Neural progenitor cell (in vitro differentiated cells): ENCODE results near the gene TNNI3K. TPM values are rescaled to one million over a fixed set of nuclear protein-coding genes. Genes with fewer than 3 reads are reported as not detected.

Source experiments
- DNase-seq: peaks from one replicate; pipeline ENCODE4 v3.0.0-alpha.2; 2016; ENCODE audit warnings: low spot score
- H2AFZ ChIP-seq: fragments of 200-600 bp; sonication (generic); replicated peaks from 2 replicates; pipeline ENCODE4 v1.6.1; 2016; ENCODE audit warnings: antibody characterized with exemption
- H3F3A ChIP-seq: fragments of 200-600 bp; sonication (generic); 2 replicates; pipeline ENCODE4 v1.6.1; 2016; ENCODE audit warnings: antibody characterized with exemption, low read depth
- H3K27ac ChIP-seq: fragments of 200-600 bp; sonication (generic); 2 replicates; pipeline ENCODE4 v1.5.1; 2016; ENCODE audit warnings: mild to moderate bottlenecking
- H3K27me3 ChIP-seq: fragments of 200-600 bp; sonication (generic); 2 replicates; pipeline ENCODE4 v1.6.1; 2016; ENCODE audit warnings: mild to moderate bottlenecking, moderate library complexity
- H3K36me3 ChIP-seq: fragments of 200-600 bp; sonication (generic); 2 replicates; pipeline ENCODE4 v1.5.1; 2016
- H3K4me1 ChIP-seq: fragments of 200-600 bp; sonication (generic); 2 replicates; pipeline ENCODE4 v1.6.1; 2016; ENCODE audit warnings: mixed run types
- H3K4me2 ChIP-seq: fragments of 200-600 bp; sonication (generic); 2 replicates; pipeline ENCODE4 v1.6.1; 2016
- H3K4me3 ChIP-seq: fragments of 200-600 bp; sonication (generic); 2 replicates; pipeline ENCODE4 v1.5.1; 2016
- H3K79me2 ChIP-seq: fragments of 200-600 bp; sonication (generic); 2 replicates; pipeline ENCODE4 v1.6.1; 2016; ENCODE audit warnings: low read depth
- H3K9ac ChIP-seq: fragments of 200-600 bp; sonication (generic); 2 replicates; pipeline ENCODE4 v1.6.1; 2016
- H3K9me3 ChIP-seq: fragments of 200-600 bp; sonication (generic); 2 replicates; pipeline ENCODE4 v1.5.1; 2016; ENCODE audit warnings: low read depth
- H4K20me1 ChIP-seq: fragments of 200-600 bp; sonication (generic); 2 replicates; pipeline ENCODE4 v1.6.1; 2016; ENCODE audit warnings: low read depth
- H3K27ac Mint-ChIP-seq: 3 replicates; pipeline ENCODE4 v1.8.0; 2021; ENCODE audit warnings: mixed read lengths
- H3K27me3 Mint-ChIP-seq: 2 replicates; pipeline ENCODE4 v1.8.0; 2022; ENCODE audit warnings: low read depth, mild to moderate bottlenecking, inconsistent platforms, moderate library complexity, mixed read lengths; ENCODE audit not compliant: insufficient read depth
- H3K36me3 Mint-ChIP-seq: 3 replicates; pipeline ENCODE4 v1.8.0; 2021; ENCODE audit warnings: mixed read lengths
- H3K4me1 Mint-ChIP-seq: 3 replicates; pipeline ENCODE4 v1.8.0; 2021; ENCODE audit warnings: mixed read lengths
- H3K4me3 Mint-ChIP-seq: 3 replicates; pipeline ENCODE4 v1.8.0; 2021; ENCODE audit warnings: mild to moderate bottlenecking, moderate library complexity, mixed read lengths
- H3K9me3 Mint-ChIP-seq: 3 replicates; pipeline ENCODE4 v1.8.0; 2020; ENCODE audit warnings: mixed read lengths
- EZH2 ChIP-seq: fragments of 200-600 bp; sonication (generic); IDR thresholded peaks from 2 replicates; pipeline ENCODE4 v1.6.1; 2017; ENCODE audit warnings: antibody characterized with exemption, mild to moderate bottlenecking, moderate library complexity
- EZH2phosphoT487 ChIP-seq: fragments of 200-600 bp; sonication (generic); IDR thresholded peaks from 2 replicates; pipeline ENCODE4 v1.6.1; 2017; ENCODE audit warnings: antibody characterized with exemption
- total RNA-seq: library from RNA; depleted of rRNA; stranded (reverse); fragments of >200 nt; gene quantifications from 2 replicates; pipeline ENCODE4 v1.2.3, GENCODE V29; 2015; ENCODE audit warnings: low replicate concordance
- TF ChIP-seq, protein P1 (sequence below): fragments of 200-600 bp; sonication (generic); IDR thresholded peaks from 2 replicates; pipeline ENCODE4 v1.5.1; 2017; ENCODE audit warnings: antibody characterized with exemption, mild to moderate bottlenecking

Gene TNNI3K
- total RNA-seq, 1 donor from 2014 or later = 1.9 TPM

DNA sequence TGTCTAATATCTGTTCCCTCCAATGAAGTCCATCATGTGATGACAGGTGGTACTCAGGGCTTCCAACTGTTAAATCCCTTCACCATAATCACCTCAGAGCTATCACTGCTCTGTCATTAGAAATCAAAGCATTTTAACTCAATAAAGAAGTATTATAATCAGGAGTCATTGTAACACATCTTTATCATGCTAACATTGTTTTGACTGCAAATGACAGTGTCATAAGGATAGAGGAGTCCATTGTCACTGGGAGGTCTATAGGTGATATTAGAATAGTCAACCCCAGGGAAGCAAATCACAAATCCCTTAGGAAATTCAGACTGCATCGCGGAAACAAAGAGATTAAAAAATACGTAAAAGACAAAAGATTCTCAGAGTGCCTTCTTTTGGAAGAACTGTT is 246.4 kb downstream of the TNNI3K start:
- H2AFZ ChIP-seq = no peak overlapping the region
- H3K36me3 ChIP-seq = no peaks in the 10 kb centered on the region
- H3K79me2 ChIP-seq = no peaks in the 10 kb centered on the region
- H3K4me3 ChIP-seq = no peak overlapping the region
- no peak overlapping the region for H3K9ac ChIP-seq
- no peak overlapping the region for H3K4me3 Mint-ChIP-seq
- H3K4me2 ChIP-seq = peak overlapping the region; percentile 45
- H3K27me3 Mint-ChIP-seq = peaks cover 2% of the 10 kb centered on the region
- H3K4me1 ChIP-seq = peaks cover 18% of the 10 kb centered on the region
- no peaks in the 10 kb centered on the region for H3F3A ChIP-seq
- no peaks in the 10 kb centered on the region for H3K36me3 Mint-ChIP-seq
- no peak overlapping the region for H3K27ac ChIP-seq
- DNase-seq = peak; percentile 13
- H3K9me3 ChIP-seq = no peaks in the 10 kb centered on the region
- TF ChIP-seq EZH2phosphoT487 (no peak), EZH2 (no peak)
- TF ChIP-seq, protein P1, sequence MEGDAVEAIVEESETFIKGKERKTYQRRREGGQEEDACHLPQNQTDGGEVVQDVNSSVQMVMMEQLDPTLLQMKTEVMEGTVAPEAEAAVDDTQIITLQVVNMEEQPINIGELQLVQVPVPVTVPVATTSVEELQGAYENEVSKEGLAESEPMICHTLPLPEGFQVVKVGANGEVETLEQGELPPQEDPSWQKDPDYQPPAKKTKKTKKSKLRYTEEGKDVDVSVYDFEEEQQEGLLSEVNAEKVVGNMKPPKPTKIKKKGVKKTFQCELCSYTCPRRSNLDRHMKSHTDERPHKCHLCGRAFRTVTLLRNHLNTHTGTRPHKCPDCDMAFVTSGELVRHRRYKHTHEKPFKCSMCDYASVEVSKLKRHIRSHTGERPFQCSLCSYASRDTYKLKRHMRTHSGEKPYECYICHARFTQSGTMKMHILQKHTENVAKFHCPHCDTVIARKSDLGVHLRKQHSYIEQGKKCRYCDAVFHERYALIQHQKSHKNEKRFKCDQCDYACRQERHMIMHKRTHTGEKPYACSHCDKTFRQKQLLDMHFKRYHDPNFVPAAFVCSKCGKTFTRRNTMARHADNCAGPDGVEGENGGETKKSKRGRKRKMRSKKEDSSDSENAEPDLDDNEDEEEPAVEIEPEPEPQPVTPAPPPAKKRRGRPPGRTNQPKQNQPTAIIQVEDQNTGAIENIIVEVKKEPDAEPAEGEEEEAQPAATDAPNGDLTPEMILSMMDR = no peak
- H3K9me3 Mint-ChIP-seq = no peaks in the 10 kb centered on the region
- no peaks in the 10 kb centered on the region for H4K20me1 ChIP-seq
- peaks cover 19% of the 10 kb centered on the region for H3K4me1 Mint-ChIP-seq
- H3K27me3 ChIP-seq = no peaks in the 10 kb centered on the region
- H3K27ac Mint-ChIP-seq = no peak overlapping the region

DNA sequence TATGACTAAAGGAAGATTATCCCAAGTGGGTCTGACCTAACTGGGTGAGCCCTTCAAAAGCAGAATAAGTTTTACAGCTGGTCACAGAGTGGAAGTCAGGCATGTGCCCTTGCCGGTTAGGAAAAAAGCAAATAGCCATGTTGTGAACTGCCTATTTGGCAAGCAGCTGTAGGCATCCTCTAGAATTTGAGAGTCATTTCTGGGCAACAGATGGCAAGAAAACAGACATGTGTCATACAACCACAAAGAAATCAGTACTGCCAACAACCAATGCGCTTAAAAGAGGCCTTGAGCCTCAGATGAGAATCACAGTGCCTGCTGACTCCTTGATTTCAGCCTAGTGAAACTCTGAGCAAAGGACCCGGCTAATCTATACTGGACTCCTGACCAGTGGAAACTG is 250.4 kb downstream of the TNNI3K start:
- Histone ChIP-seq H4K20me1 (no peaks in the 10 kb centered on the region), H3K4me3 (no peak overlapping the region), H3K36me3 (no peaks in the 10 kb centered on the region), H3K9ac (no peak overlapping the region), H3K79me2 (no peaks in the 10 kb centered on the region), H3F3A (no peaks in the 10 kb centered on the region), H3K27ac (no peak overlapping the region), H3K27me3 (no peaks in the 10 kb centered on the region), H2AFZ (no peak overlapping the region), H3K4me1 (peaks cover 14% of the 10 kb centered on the region), H3K4me2 (no peak overlapping the region), H3K9me3 (no peaks in the 10 kb centered on the region)
- no peaks in the 10 kb centered on the region for H3K9me3 Mint-ChIP-seq
- no peak for DNase-seq
- H3K27ac Mint-ChIP-seq = no peak overlapping the region
- peaks cover 2% of the 10 kb centered on the region for H3K27me3 Mint-ChIP-seq
- H3K4me3 Mint-ChIP-seq = no peak overlapping the region
- no peaks in the 10 kb centered on the region for H3K36me3 Mint-ChIP-seq
- TF ChIP-seq EZH2 = no peak
- no peak for TF ChIP-seq EZH2phosphoT487
- TF ChIP-seq, protein P1 = no peak
- peaks cover 15% of the 10 kb centered on the region for H3K4me1 Mint-ChIP-seq

DNA sequence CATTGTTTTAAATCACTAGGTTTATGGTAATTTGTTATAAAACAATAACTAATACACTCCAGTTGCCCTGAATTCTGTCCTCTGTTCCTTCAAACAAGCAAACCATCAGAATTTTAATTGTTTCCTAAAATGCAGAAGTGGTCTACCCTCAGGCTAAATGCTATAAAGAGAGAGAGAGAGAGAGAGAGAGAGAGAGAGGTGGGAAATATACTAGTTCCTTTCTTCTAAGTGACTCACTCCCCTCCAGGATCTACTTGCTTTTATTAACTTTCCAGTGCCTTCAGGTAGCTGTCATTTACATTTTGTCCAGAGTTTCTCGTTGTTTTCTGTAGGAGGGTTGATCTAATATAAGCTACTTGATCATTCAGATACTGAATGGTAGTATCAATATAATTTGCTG is 250.8 kb downstream of the TNNI3K start:
- no peak for DNase-seq
- H3K27ac Mint-ChIP-seq = no peak overlapping the region
- Histone ChIP-seq H3K79me2 (no peaks in the 10 kb centered on the region), H3K9ac (no peak overlapping the region), H3K4me3 (no peak overlapping the region), H4K20me1 (no peaks in the 10 kb centered on the region), H3K4me2 (no peak overlapping the region), H3K27me3 (no peaks in the 10 kb centered on the region), H3F3A (no peaks in the 10 kb centered on the region), H3K9me3 (no peaks in the 10 kb centered on the region), H3K36me3 (no peaks in the 10 kb centered on the region), H3K4me1 (peaks cover 14% of the 10 kb centered on the region), H3K27ac (no peak overlapping the region), H2AFZ (no peak overlapping the region)
- no peaks in the 10 kb centered on the region for H3K9me3 Mint-ChIP-seq
- H3K4me3 Mint-ChIP-seq = no peak overlapping the region
- H3K27me3 Mint-ChIP-seq = no peaks in the 10 kb centered on the region
- TF ChIP-seq EZH2phosphoT487 (no peak), EZH2 (no peak)
- TF ChIP-seq, protein P1 = no peak
- peaks cover 11% of the 10 kb centered on the region for H3K4me1 Mint-ChIP-seq
- H3K36me3 Mint-ChIP-seq = no peaks in the 10 kb centered on the region
